GM12891 (cell line): ENCODE measurements around the gene GLYR1.
"Not testable (repeated sequence)": the region's sequence is repeated elsewhere in the genome, so short reads cannot be mapped to it uniquely, and the experiment has no call there.

Experiments
- DNase-seq: peaks from one replicate; pipeline ENCODE4 v3.0.0; 2011; ENCODE audit warnings: low spot score; ENCODE audit not compliant: insufficient read length
- FAIRE-seq: peaks from 2 replicates; lab custom pipeline; 2011; peaks lifted over from hg19 to GRCh38; lab: Jason Lieb, UNC
- PAX5 ChIP-seq: IDR thresholded peaks from 2 replicates; pipeline ENCODE4 v1.6.1; 2011; ENCODE audit warnings: low read length, moderate library complexity, mild to moderate bottlenecking; ENCODE audit not compliant: insufficient read depth, severe bottlenecking
- POLR2A ChIP-seq: IDR thresholded peaks from 2 replicates; pipeline ENCODE4 v1.6.1; 2011; ENCODE audit warnings: low read depth, low read length, control low read depth
- POLR2AphosphoS5 ChIP-seq: IDR thresholded peaks from 2 replicates; pipeline ENCODE4 v1.6.1; 2011; ENCODE audit warnings: low read depth, low read length, control low read depth
- POU2F2 ChIP-seq: IDR thresholded peaks from 2 replicates; pipeline ENCODE4 v1.6.1; 2011; ENCODE audit warnings: low read depth, mild to moderate bottlenecking, control low read depth, low read length, moderate library complexity
- SPI1 ChIP-seq: IDR thresholded peaks from 2 replicates; pipeline ENCODE4 v1.6.1; 2011; ENCODE audit warnings: low read depth, low read length, control low read depth
- TAF1 ChIP-seq: IDR thresholded peaks from 2 replicates; pipeline ENCODE4 v1.6.1; 2011; ENCODE audit warnings: low read depth, low read length, control low read depth

The GLYR1 gene

GRCh38 chr16:4785758-4786433 lies 61.2 kb downstream of the GLYR1 start:
- no peak for FAIRE-seq

GRCh38 chr16:4784444-4784987 lies 62.6 kb downstream of the GLYR1 start:
- not testable (repeated sequence) for DNase-seq, FAIRE-seq

More at GRCh38 chr16:4785758-4786433, 61.2 kb downstream of the GLYR1 start:
- no peak for TF ChIP-seq PAX5
- TF ChIP-seq TAF1 = no peak
- no peak for TF ChIP-seq POLR2A
- TF ChIP-seq SPI1 = no peak
- no peak for TF ChIP-seq POLR2AphosphoS5
- no peak for TF ChIP-seq POU2F2
- DNase-seq = no peak

DNA sequence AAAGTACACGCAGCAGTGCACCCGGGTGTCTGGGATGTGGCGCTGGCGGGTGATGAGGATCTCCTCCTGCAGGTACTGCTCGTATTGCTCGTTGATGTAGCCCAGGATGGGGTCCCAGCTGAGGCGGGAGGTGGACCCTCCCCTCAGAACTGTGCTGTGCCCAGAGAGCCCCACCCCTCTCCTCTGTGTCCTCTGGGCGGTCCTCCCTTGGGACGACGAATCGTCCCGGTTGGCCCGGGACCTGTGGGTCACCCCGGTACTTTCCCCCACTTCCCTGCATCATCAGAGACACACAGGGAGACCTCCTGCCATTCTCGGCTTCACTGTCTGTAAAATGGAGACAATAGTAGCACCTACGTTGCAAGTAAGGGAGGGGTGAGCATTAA lies 63.1 kb downstream of the GLYR1 start:
- no peak for TF ChIP-seq TAF1
- no peak for TF ChIP-seq SPI1
- TF ChIP-seq PAX5 = no peak
- TF ChIP-seq POLR2AphosphoS5 = no peak
- no peak for TF ChIP-seq POLR2A
- TF ChIP-seq POU2F2 = no peak
- no peak for DNase-seq
- no peak for FAIRE-seq

- TF ChIP-seq SPI1 (no peak), PAX5 (no peak), POLR2A (no peak), POLR2AphosphoS5 (no peak), TAF1 (no peak), POU2F2 (no peak)
- DNase-seq (no peak), FAIRE-seq (no peak)
Observed at GRCh38 chr16:4783251-4783950, 63.7 kb downstream of the GLYR1 start.

DNA sequence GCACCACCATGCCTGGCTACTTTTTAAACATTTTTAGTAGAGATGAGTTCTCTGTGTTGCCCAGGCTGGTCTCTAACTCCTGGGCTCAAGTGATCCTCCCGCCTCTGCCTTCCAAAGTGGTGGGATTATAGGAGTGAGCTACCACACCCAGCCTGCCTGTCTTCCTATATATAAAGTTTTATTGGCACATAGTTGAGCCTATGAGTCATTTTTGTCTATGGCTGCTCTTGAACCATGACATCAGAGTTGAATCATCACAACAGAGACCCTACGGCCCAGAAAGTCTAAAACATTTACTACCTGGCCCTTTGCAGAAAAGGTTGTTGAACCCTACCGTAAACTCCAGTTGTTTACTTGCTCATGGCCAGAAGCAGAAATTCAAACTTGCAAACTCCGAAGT lies 66.9 kb downstream of the GLYR1 start:
- FAIRE-seq (no peak), DNase-seq (no peak)
- TF ChIP-seq PAX5 = no peak
- TF ChIP-seq POU2F2 = no peak
- no peak for TF ChIP-seq POLR2AphosphoS5
- TF ChIP-seq SPI1 = no peak
- no peak for TF ChIP-seq TAF1

DNA sequence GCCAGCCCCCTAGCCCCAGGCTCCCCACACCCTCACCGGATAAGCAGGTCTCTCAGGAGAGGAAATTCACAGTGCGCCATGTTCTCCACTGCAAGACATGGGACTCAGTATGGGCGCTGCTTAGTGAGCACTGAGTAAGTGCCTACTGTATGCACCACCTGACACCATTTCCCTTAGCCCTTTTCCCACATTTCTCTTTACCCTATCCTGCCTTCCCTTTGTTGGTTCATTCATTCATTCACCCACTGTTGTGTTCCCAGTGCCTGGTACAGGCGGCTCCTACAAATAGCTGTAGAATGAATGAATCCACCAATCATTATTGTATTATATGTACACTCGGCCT lies 69.1 kb downstream of the GLYR1 start:
- FAIRE-seq = no peak
- TF ChIP-seq POLR2AphosphoS5 (no peak), SPI1 (no peak), POU2F2 (no peak), PAX5 (no peak)
- no peak for DNase-seq

- FAIRE-seq (no peak), DNase-seq (no peak)
- TF ChIP-seq POLR2A = no peak
- no peak for TF ChIP-seq POU2F2
- TF ChIP-seq TAF1 = no peak
- no peak for TF ChIP-seq PAX5
- TF ChIP-seq SPI1 = no peak
- TF ChIP-seq POLR2AphosphoS5 = no peak
Observed at GRCh38 chr16:4777339-4778049, 69.6 kb downstream of the GLYR1 start.

DNA sequence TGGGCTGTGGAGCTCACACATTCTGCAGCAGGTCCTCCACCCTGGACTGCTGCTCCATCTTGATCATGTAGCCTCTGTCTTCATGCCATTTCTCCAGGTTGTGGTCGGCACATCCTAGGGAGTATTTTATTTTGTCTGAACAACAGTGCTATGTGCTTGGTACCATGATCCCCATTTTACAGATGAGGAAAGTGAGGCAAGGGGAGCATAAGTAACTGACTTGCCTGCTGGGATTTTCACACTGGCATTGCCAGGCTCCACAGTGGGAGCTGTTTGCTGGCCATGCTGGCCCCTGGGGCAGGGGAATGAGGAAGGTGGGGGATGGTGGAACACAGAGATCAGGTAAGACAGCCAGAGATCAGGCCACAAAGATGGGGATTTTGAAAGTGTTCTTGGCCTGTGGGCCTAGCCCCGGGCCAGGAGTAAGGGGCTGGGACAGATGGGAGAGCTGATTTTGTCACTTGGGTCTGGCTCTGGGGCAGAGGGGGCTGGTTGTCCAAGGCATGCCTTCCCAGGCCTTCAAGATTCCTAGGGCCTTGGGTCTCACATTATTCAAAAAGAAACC lies 70.9 kb downstream of the GLYR1 start:
- no peak for DNase-seq
- TF ChIP-seq POLR2AphosphoS5 (no peak), SPI1 (no peak), TAF1 (no peak), POLR2A (no peak), POU2F2 (no peak), PAX5 (no peak)
- FAIRE-seq = no peak

- FAIRE-seq = no peak
- TF ChIP-seq SPI1 (no peak), TAF1 (no peak), POLR2AphosphoS5 (no peak), PAX5 (no peak), POLR2A (no peak), POU2F2 (no peak)
- no peak for DNase-seq
Observed at GRCh38 chr16:4775005-4775404, 72.1 kb downstream of the GLYR1 start.
